DND-41 (cell line): ENCODE measurements around the gene FAM24B.

Source experiments
- ATAC-seq: fragments of 200-7000 bp; cut with Tn5 transposase; 3 replicates; pipeline ENCODE4 v1.9.1; 2021; ENCODE audit warnings: low read depth; ENCODE audit not compliant: insufficient read depth
- DNase-seq: peaks from one replicate; pipeline ENCODE4 v3.0.0-alpha.2; 2020
- H2AFZ ChIP-seq: 2 replicates; pipeline ENCODE4 v1.6.0; 2012; ENCODE audit warnings: low read depth, low read length
- H3K27ac ChIP-seq: 2 replicates; pipeline ENCODE4 v1.5.1; 2012; ENCODE audit warnings: low read length, inconsistent platforms
- H3K27me3 ChIP-seq: fragments of 200-600 bp; sonication (generic); 2 replicates; pipeline ENCODE4 v1.6.0; 2012; ENCODE audit warnings: low read length, mild to moderate bottlenecking, inconsistent platforms; ENCODE audit not compliant: insufficient read depth, poor library complexity
- H3K36me3 ChIP-seq: 2 replicates; pipeline ENCODE4 v1.5.1; 2012; ENCODE audit warnings: low read length, inconsistent platforms; ENCODE audit not compliant: insufficient read depth
- H3K4me1 ChIP-seq: 2 replicates; pipeline ENCODE4 v1.5.1; 2012; ENCODE audit warnings: mild to moderate bottlenecking, low read length; ENCODE audit not compliant: insufficient read depth
- H3K4me2 ChIP-seq: 2 replicates; pipeline ENCODE4 v1.6.0; 2012; ENCODE audit warnings: mild to moderate bottlenecking, moderate library complexity, low read length, inconsistent platforms; ENCODE audit not compliant: insufficient read depth
- H3K4me3 ChIP-seq, 2 experiments: fragments of 200-600 bp in 1 of 2; shearing (Covaris generic) in 1 of 2; 2 replicates each; pipeline ENCODE4 v1.5.1; 2012 to 2016; ENCODE audit warnings: inconsistent platforms in 2 of 2, low read length in 2 of 2, mild to moderate bottlenecking in 2 of 2, low read depth in 1 of 2, moderate library complexity in 1 of 2
- H3K79me2 ChIP-seq: 2 replicates; pipeline ENCODE4 v1.6.0; 2012; ENCODE audit warnings: low read length, inconsistent platforms; ENCODE audit not compliant: insufficient read depth
- H3K9ac ChIP-seq: 2 replicates; pipeline ENCODE4 v1.6.0; 2012; ENCODE audit warnings: low read depth, mild to moderate bottlenecking, inconsistent platforms, low read length, moderate library complexity
- H3K9me3 ChIP-seq: 2 replicates; pipeline ENCODE4 v1.5.1; 2012; ENCODE audit warnings: low read length, moderate library complexity, mild to moderate bottlenecking, inconsistent platforms; ENCODE audit not compliant: insufficient read depth, severe bottlenecking
- H4K20me1 ChIP-seq: 2 replicates; pipeline ENCODE4 v1.6.0; 2012; ENCODE audit warnings: low read length; ENCODE audit not compliant: insufficient read depth
- EZH2 ChIP-seq: IDR thresholded peaks from 3 replicates; pipeline ENCODE4 v1.6.1; 2012; ENCODE audit warnings: borderline replicate concordance, low read depth, mild to moderate bottlenecking, moderate library complexity, low read length, inconsistent platforms; ENCODE audit not compliant: severe bottlenecking
- TF ChIP-seq, protein P1 (sequence below): IDR thresholded peaks from 2 replicates; pipeline ENCODE4 v1.5.1; 2012; ENCODE audit warnings: borderline replicate concordance, low read length, moderate library complexity, mild to moderate bottlenecking; ENCODE audit not compliant: poor library complexity, severe bottlenecking; ENCODE audit errors: extremely low read depth

The FAM24B gene, protein sequence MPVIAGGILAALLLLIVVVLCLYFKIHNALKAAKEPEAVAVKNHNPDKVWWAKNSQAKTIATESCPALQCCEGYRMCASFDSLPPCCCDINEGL

DNA sequence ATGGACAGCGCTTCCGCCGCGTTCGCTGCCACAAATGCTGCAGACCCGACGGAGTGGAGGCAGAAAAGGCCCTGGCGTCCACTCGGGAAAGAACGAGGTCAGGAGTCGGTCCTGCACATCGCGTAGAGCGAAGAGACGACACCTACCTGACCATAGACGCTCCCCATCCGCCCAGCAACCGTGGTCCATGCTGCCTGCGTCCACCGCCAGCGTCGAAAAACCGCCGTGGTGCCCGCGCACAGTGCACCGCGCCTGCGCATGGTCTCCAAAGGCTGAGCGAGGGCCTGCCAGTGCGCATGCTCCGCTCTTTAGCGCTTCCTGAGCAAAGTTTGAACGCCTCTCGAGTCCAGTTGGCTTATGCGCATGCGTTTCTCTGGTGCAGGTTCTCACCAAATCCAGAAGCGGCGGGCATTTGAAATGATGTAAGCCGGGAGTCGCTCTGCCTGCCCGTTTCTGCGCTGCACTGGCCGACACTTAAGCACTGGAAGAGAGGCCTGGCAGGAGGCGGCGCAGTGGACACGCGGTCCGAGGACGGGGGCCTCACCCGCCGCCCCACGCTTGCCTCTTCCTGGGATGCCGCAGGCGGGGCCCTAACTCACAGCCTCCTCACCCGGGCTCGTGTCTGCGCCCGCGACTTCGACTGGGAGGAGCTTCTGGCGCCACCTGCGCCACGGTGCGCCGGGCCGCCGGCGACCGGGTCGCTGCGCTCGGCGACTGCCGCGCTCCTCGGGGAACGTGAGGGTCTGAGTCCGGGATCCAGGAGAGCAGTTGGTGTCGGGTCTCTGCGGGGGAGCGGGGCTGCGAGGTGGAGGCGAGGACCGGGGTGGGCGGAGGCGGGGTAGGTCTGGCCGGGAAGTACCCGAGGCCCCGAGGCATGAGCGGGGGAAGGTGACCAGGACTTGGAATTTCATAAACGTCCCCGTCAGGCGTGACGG is at the start of gene FAM24B:
TSS of gene FAM24B (minus strand) at position 243 of the 935 bp plus-strand sequence. CDS start 29,066 bp downstream, outside the sequence.
- no peaks in the 10 kb centered on the region for H3K27me3 ChIP-seq
- peak; percentile 89 for DNase-seq
- peak within 1 kb of the TSS; percentile 71 for H3K4me2 ChIP-seq
- peak; percentile 83 for ATAC-seq
- peaks cover 12% of the 10 kb centered on the region; the same call in 1 of the 2 replicates for H4K20me1 ChIP-seq
- no peaks in the 10 kb centered on the region for H3K9me3 ChIP-seq
- TF ChIP-seq, protein P1, sequence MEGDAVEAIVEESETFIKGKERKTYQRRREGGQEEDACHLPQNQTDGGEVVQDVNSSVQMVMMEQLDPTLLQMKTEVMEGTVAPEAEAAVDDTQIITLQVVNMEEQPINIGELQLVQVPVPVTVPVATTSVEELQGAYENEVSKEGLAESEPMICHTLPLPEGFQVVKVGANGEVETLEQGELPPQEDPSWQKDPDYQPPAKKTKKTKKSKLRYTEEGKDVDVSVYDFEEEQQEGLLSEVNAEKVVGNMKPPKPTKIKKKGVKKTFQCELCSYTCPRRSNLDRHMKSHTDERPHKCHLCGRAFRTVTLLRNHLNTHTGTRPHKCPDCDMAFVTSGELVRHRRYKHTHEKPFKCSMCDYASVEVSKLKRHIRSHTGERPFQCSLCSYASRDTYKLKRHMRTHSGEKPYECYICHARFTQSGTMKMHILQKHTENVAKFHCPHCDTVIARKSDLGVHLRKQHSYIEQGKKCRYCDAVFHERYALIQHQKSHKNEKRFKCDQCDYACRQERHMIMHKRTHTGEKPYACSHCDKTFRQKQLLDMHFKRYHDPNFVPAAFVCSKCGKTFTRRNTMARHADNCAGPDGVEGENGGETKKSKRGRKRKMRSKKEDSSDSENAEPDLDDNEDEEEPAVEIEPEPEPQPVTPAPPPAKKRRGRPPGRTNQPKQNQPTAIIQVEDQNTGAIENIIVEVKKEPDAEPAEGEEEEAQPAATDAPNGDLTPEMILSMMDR: no peak
- no peak for TF ChIP-seq EZH2
- peak within 1 kb of the TSS; percentile 93 for H3K27ac ChIP-seq
- H3K79me2 ChIP-seq: peaks cover 48% of the 10 kb centered on the region
- peaks cover 30% of the 10 kb centered on the region for H3K4me1 ChIP-seq
- H2AFZ ChIP-seq: peak within 1 kb of the TSS; percentile 96
- no peaks in the 10 kb centered on the region; the same call in 1 of the 2 replicates for H3K36me3 ChIP-seq
- H3K4me3 ChIP-seq: peak within 1 kb of the TSS; percentile 83 to 98
- peak within 1 kb of the TSS; percentile 80 for H3K9ac ChIP-seq

GRCh38 chr10:122915700-122916099 is 36.3 kb upstream of the FAM24B start:
- Histone ChIP-seq H3K27ac (no peak overlapping the region), H4K20me1 (peaks cover 9% of the 10 kb centered on the region; the same call in 1 of the 2 replicates), H3K4me1 (no peaks in the 10 kb centered on the region), H3K4me2 (no peak overlapping the region), H3K27me3 (no peaks in the 10 kb centered on the region), H3K36me3 (no peaks in the 10 kb centered on the region), H3K9me3 (no peaks in the 10 kb centered on the region), H3K79me2 (no peaks in the 10 kb centered on the region), H3K4me3 (no peak overlapping the region), H3K9ac (no peak overlapping the region), H2AFZ (no peak overlapping the region)
- ATAC-seq (no peak), DNase-seq (no peak)
- TF ChIP-seq, protein P1: no peak
- no peak for TF ChIP-seq EZH2

DNA sequence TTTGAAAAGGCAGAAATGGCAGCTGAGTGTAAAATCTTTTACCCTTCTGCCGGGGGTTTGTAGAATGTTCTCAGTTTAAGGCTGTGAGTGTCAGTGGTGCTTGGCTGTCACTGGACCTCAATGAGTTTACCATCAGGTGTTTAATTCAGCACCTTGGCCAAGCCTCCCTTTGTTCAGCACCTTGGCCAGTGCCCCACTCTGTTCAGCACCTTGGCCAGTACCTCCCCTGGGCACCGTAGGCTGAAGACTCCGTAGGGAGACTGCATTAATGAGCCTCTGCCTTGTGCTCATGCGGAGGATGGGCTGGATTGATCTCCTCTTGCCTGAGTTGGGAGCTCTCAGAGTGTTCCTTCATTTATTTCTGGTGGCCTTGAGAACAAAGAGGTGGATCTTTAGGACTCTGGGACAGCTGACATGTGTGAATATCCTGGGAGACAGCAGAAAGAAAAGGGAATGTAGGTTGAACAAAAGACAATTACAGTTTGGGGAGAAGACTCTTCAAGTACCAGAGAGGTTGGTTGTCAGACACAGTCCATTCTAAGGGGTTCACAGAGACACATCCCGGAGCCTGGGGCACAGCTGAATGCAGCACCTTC is 32.6 kb upstream of the FAM24B start:
- Histone ChIP-seq H3K27me3 (no peaks in the 10 kb centered on the region), H3K79me2 (no peaks in the 10 kb centered on the region), H3K9me3 (no peaks in the 10 kb centered on the region), H3K4me3 (no peak overlapping the region), H3K4me1 (no peaks in the 10 kb centered on the region), H4K20me1 (peaks cover 9% of the 10 kb centered on the region; the same call in 1 of the 2 replicates), H3K27ac (no peak overlapping the region), H3K4me2 (no peak overlapping the region), H3K36me3 (no peaks in the 10 kb centered on the region), H3K9ac (no peak overlapping the region), H2AFZ (no peak overlapping the region)
- peak; percentile 98 for ATAC-seq
- peak; percentile 80 for DNase-seq
- TF ChIP-seq EZH2: no peak
- TF ChIP-seq, protein P1: no peak
